Activated CD4-positive, alpha-beta T cell treated with anti-CD3 and anti-CD28 coated beads, Interleukin-10, Interleukin-2, amounts not matched to agents 100 ng/mL and 50 ng/mL, durations not matched to agents 16 hours and 8 hours (primary cell): ENCODE data around the gene MAFB.

ENCODE experiments used
- DNase-seq: peaks from one replicate; pipeline ENCODE4 v3.0.0-alpha.2; 2020

MAFB gene

DNA sequence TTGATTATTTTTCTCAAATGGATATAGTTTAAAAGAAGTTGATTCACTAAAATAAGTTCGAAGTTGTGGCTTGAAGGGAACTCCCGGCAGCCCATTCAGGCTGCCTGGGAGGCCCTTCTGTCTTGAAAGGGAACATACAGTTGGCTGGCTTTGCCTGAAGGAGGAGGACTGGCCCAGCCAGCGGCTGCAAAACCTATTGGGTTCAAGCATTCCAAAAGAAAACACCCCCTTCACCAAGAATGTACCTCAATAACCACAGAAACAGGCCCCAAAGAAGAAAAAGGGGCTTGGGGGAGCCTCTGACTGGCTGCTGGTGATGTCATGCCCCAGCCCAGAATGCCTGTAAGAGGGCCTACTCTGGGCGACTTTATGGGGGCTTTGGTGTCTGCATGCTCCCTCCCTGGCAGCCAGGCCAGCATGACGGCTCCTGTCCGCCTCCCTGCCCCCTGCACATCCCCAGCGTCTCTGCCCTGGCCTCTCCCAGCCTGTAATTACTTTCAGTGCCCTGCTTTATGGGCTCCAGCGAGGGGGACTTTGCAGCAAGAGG, 36.5 kb downstream of the MAFB start:
- DNase-seq: no peak

DNA sequence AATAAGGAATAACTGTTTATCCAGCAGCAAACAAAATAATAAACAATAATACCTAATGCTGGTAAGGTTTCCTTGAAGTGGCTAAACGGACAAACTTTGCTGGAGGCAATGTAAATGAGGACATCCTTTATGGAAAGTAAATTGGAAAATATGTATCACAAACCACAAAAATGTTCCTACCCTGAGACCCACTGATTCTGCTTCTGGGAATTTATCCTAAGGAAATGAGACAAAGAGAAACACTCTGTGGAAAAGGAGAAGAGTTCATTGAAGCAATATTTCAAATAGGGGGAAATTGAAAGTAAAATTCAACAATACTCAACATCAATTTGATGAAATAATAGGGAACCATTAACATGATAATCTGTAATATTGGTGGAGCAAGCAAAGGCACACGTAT, 37.9 kb downstream of the MAFB start:
- no peak for DNase-seq

DNA sequence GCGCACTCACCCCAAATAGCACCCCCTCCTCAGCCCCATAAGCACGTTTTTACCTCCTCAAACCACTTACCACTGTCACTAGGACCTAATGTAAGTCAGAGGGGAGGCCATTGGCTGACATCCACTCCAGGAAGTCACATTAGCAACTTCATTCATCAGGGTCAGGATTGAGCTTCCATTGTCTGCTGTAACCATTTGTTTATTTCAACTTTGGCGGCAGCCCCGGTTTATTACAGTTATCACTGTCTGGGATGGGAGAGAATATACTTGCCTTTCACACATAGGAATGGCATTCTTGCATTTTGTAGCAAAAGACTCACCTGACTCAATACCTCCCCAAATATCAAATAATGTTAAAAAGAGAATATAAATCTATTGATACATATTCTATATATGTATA, 38.3 kb downstream of the MAFB start:
- no peak for DNase-seq

- DNase-seq: no peak
Observed at GRCh38 chr20:40648210-40649072, 40.6 kb downstream of the MAFB start.

GRCh38 chr20:40646813-40647212, 42.2 kb downstream of the MAFB start:
- no peak for DNase-seq

- no peak for DNase-seq
Observed at GRCh38 chr20:40646361-40646760, 42.7 kb downstream of the MAFB start.

GRCh38 chr20:40644863-40645262, 44.2 kb downstream of the MAFB start:
- DNase-seq: no peak

DNA sequence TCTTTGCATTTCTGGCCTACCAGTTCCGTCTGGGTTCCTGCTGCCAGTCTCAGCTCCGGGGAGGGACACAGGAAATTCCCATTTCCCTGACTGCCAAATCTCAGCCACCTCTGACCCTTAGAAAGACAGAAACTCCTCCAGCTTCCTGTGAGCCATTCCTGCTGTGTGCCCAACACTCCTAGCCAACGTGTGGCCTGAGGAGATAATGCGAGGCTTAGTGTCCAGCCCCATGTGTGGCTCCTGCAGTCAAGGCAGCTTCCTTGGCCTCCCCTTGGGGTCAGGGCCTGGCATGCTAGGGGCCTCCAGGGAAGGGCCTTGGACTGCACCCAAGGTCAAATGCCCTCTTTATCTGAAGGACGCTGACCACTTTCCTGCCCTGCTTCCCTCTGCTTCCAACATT, 45.1 kb downstream of the MAFB start:
- DNase-seq: no peak

DNA sequence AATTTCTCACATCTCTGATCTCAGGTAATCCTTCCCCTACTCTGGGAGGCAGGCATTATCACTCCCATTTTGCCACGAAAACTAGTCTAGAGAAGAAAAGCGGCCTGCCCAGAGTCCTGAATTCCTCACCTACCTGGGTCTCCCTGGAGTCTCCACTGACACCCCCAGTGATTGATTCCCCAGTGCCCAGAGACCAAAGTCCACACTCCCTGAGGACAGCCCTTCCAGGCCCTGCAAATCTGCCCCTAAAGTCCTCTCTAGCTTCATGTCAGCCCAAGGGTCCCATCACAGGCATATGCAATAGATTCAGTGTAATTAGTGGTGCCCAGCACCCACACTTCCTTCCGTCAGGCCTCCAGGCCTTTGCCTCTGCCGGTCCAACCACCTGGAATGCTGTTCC, 47.2 kb downstream of the MAFB start:
- no peak for DNase-seq

DNA sequence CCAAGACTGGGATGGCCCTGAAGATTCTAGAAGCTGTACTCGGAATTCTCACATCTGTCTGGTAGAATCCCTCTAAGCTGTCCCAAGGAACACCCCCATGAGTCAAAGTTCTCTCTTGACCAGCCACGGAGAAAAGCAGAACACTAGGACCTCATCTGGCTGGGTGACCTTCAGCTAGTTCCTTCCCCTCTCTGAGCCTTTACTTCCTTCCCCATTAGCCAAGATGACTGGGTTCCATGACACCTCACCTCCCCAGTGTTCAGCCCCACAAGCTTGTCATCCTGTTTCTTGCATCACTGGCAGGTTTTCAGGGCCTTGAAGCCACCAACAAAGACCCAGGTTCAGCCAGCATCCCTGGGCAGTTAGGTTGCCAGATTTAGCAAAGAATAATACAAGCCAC, 47.8 kb downstream of the MAFB start:
- DNase-seq: no peak

DNA sequence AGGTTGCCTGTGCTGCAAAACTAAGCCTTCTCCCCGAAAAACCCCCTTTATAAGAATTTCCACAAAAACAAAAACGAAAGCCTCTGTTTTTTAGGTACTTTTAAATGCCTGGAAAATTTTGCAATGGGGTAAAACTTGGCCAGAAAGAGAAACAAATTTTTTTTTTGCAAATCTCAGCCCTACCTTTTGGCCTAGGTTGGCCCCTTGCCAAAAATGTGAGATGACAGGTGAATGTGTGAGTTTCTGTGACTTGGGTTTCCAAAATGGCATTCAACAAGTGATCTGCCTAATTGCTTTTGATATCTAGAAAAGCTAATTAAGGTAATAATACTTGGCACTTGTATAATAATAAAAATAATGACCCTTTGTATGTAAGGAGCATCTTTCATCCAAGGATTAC, 48.4 kb downstream of the MAFB start:
- DNase-seq: no peak

- DNase-seq: no peak
Observed at GRCh38 chr20:40639676-40640355, 49.2 kb downstream of the MAFB start.

- DNase-seq: no peak
Observed at GRCh38 chr20:40639132-40639531, 49.9 kb downstream of the MAFB start.

GRCh38 chr20:40638414-40638813, 50.6 kb downstream of the MAFB start:
- no peak for DNase-seq

DNA sequence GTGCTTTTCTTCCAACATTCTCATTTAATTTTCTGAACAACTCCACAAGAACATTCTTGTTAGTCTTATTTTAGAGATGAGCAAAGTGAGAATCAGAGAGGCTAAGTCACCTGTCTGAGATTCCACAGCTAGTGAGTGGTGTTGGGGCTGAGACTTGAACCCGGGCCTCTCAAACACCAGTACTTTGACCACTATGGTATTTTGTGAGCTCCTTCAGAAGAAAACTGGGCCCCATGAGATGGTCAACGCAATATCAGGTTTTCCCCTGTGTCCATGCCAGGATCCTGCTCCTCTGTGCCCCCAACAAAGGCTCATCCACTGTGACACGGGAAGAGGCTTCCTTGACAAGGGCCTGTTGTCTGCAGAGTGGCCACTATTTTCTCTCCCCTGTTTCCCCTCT, 51.9 kb downstream of the MAFB start:
- DNase-seq: no peak

DNA sequence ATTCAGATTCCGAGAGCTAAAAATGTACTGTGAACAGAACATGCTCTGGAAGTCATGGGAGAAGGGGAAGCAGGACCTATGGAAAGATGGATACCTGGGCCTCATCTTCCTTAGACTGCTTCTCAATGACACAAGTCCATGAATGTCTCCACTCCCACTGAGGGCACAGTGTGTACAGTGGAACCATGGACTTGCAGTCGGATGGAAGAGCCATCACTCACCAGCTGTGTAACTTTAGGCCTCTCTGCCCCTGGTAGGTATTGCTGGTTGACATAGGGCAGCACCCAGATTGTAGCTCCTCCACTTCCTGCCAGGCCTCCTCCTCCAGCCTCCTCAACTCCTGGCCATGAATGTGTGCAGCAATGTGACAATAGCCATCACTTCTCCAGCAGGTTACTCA, 52.5 kb downstream of the MAFB start:
- DNase-seq: no peak

GRCh38 chr20:40635971-40636370, 53.1 kb downstream of the MAFB start:
- no peak for DNase-seq
